Mammary epithelial cell (primary cell): Measurements from ENCODE around the gene SRGN.

Experiments used
- CTCF ChIP-seq, 2 donors: IDR thresholded peaks in 1 of 2; conservative IDR thresholded peaks in 1 of 2; 2 replicates each; pipeline ENCODE4 v1.5.1; 2011 to 2012; ENCODE audit warnings: inconsistent platforms in 2 of 2, low read length in 2 of 2, mild to moderate bottlenecking in 2 of 2, control low read depth in 1 of 2, low read depth in 1 of 2; ENCODE audit not compliant: insufficient read depth in 1 of 2; ENCODE audit errors: extremely low read depth in 1 of 2
- EZH2 ChIP-seq: IDR thresholded peaks from 2 replicates; pipeline ENCODE4 v1.6.1; 2012; ENCODE audit warnings: low read length, inconsistent platforms, borderline replicate concordance

GRCh38 chr10:69119896-69120295, 32.0 kb downstream of the SRGN start:
- TF ChIP-seq CTCF (conservative IDR thresholded peaks at IDR 0.05 in 1 of 2, IDR thresholded peaks at IDR 0.05 in 1 of 2; ENCODE audit: extremely low read depth in 1 of 2, insufficient read depth in 1 of 2, low read depth in 1 of 2, low read length in 2 of 2) = no peak
- no peak for TF ChIP-seq EZH2
